A549 treated with DMSO at 1 μM for 4 hours (cell line): Measurements from ENCODE around the gene CEP63. TPM values are rescaled to one million over a fixed set of nuclear protein-coding genes. Genes with fewer than 3 reads are reported as not detected.

Experiments
- total RNA-seq: library from RNA; stranded (reverse); fragments of 200-300 nt; extraction: Qiagen RNA extraction; gene quantifications from 5 replicates; pipeline ENCODE4 v1.2.3, GENCODE V29; 2022; ENCODE audit warnings: low read depth

The CEP63 gene
- total RNA-seq = 10.9 to 16.7 TPM (median 15.1 TPM) in 5 replicates

DNA sequence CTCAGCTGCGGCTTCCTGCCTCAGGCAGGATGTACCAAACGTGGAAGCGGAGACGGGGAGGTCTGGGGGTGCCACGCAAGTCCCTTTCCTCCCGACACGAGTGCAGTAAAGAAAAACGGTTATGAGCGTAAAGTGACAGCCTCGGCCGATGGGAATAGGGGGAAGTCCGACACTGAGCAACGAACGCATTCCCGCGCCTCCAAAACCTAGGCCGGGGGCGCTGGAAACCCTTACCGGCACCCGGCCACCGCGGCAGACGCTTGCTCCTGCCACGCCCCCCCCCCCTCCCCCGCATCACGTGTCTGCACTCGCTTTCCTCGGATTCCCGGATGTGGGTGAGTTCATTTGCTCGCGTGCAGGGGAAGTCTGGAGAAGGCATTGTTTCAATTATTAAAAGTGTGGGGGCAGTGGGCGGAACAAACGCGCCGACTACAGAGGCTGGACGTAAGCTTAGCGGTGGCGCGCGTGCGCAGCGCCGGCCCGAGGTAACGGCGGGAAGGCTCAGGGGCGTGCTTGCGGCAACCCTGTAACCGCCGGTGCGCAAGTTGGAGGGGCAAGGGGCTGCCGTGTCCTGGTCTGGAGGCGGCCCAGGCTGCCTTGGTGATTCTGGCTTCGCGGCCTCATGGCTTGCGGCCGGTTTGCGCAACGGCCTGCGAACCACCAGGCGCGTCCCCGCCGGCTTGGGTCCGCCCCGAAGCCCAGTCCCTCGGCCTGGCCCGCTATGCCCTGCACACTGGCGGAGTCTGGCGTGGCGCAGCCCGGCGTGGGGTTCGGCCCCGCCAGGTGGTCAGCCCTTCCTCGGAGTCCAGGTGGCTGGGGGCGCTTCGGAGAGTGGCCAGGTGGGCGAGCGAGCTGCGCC is at the start of gene CEP63, which contains the start of gene ANAPC13:
Gene CEP63, plus strand, starts transcription at position 340 of the 859 bp plus-strand sequence. CDS start 9,264 bp downstream, outside the sequence.
Gene ANAPC13, minus strand, starts transcription at position 268 of the 859 bp plus-strand sequence. CDS start 3,081 bp downstream, outside the sequence.

Other genes starting within 250 kb of the CEP63 start
- gene RYK, start 235.2 kb upstream of the CEP63 start, total RNA-seq = 28.9 to 34.4 TPM (median 33.6 TPM) in 5 replicates
- 43.8 to 45.0 TPM (median 44.7 TPM) in 5 replicates for gene AMOTL2, start 111.6 kb upstream of the CEP63 start, total RNA-seq
- gene ANAPC13, start 72 bp upstream of the CEP63 start, total RNA-seq = 45.4 to 54.0 TPM (median 50.5 TPM) in 5 replicates
- gene KY, start 165.0 kb downstream of the CEP63 start, total RNA-seq = 0.07 to 0.14 TPM (median 0.09 TPM) in 3 of 5 replicates, not detected in the others